Ishikawa (cell line): ENCODE measurements around the gene USP43.

ENCODE experiments used
- CEBPB ChIP-seq: IDR thresholded peaks from 2 replicates; pipeline ENCODE4 v1.6.1; 2012
- CREB1 ChIP-seq: IDR thresholded peaks from 2 replicates; pipeline ENCODE4 v1.6.1; 2012; ENCODE audit warnings: low read depth
- EGR1 ChIP-seq: IDR thresholded peaks from 2 replicates; pipeline ENCODE4 v1.6.1; 2012
- EP300 ChIP-seq: IDR thresholded peaks from 2 replicates; pipeline ENCODE4 v1.6.1; 2012; ENCODE audit warnings: borderline replicate concordance
- FOXM1 ChIP-seq: IDR thresholded peaks from 2 replicates; pipeline ENCODE4 v1.6.1; 2012; ENCODE audit warnings: low read depth, borderline replicate concordance
- RAD21 ChIP-seq: IDR thresholded peaks from 2 replicates; pipeline ENCODE4 v1.6.1; 2012; ENCODE audit warnings: low read depth
- TAF1 ChIP-seq: IDR thresholded peaks from 2 replicates; pipeline ENCODE4 v1.6.1; 2012; ENCODE audit warnings: low read depth, mild to moderate bottlenecking
- TCF12 ChIP-seq: IDR thresholded peaks from 2 replicates; pipeline ENCODE4 v1.6.1; 2012; ENCODE audit warnings: low read depth
- TEAD4 ChIP-seq: IDR thresholded peaks from 2 replicates; pipeline ENCODE4 v1.6.1; 2012
- YY1 ChIP-seq: IDR thresholded peaks from 2 replicates; pipeline ENCODE4 v1.6.1; 2012; ENCODE audit warnings: low read depth
- TF ChIP-seq, protein P1 (sequence below): IDR thresholded peaks from 2 replicates; pipeline ENCODE4 v1.6.1; 2012; ENCODE audit warnings: low read depth, mild to moderate bottlenecking
- TF ChIP-seq, protein P2 (sequence below): IDR thresholded peaks from 2 replicates; pipeline ENCODE4 v1.6.1; 2012

DNA sequence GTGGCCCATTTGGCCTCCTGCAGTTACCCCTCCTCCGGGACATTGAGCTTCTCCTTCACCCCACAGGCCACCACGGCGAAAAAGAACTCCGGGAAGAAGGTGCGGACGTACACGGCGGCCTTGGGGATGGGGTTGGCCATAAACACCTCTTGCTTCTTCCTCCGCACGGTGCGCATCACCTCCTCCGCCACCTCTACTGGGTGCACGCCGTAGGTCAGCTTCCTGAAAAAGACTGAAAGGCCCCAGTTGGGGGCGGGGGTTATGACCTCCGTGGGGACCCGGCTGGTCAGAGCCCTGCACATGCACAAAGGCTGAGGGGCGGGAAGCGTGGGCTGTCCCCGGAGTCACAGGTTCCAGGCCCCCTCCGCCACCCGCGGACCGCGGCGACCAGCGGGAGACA is 126.1 kb downstream of the USP43 start:
- TF ChIP-seq, protein P1, sequence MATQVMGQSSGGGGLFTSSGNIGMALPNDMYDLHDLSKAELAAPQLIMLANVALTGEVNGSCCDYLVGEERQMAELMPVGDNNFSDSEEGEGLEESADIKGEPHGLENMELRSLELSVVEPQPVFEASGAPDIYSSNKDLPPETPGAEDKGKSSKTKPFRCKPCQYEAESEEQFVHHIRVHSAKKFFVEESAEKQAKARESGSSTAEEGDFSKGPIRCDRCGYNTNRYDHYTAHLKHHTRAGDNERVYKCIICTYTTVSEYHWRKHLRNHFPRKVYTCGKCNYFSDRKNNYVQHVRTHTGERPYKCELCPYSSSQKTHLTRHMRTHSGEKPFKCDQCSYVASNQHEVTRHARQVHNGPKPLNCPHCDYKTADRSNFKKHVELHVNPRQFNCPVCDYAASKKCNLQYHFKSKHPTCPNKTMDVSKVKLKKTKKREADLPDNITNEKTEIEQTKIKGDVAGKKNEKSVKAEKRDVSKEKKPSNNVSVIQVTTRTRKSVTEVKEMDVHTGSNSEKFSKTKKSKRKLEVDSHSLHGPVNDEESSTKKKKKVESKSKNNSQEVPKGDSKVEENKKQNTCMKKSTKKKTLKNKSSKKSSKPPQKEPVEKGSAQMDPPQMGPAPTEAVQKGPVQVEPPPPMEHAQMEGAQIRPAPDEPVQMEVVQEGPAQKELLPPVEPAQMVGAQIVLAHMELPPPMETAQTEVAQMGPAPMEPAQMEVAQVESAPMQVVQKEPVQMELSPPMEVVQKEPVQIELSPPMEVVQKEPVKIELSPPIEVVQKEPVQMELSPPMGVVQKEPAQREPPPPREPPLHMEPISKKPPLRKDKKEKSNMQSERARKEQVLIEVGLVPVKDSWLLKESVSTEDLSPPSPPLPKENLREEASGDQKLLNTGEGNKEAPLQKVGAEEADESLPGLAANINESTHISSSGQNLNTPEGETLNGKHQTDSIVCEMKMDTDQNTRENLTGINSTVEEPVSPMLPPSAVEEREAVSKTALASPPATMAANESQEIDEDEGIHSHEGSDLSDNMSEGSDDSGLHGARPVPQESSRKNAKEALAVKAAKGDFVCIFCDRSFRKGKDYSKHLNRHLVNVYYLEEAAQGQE, result no peak
- TF ChIP-seq YY1 (no peak), FOXM1 (no peak), EGR1 (no peak), TAF1 (no peak), EP300 (no peak), CREB1 (no peak), CEBPB (no peak), TEAD4 (no peak), RAD21 (no peak), TCF12 (no peak)
- TF ChIP-seq, protein P2, sequence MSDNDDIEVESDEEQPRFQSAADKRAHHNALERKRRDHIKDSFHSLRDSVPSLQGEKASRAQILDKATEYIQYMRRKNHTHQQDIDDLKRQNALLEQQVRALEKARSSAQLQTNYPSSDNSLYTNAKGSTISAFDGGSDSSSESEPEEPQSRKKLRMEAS, result no peak
